Epithelial cell of esophagus (primary cell): ENCODE measurements around the gene PDZD4.

ENCODE experiments used
- DNase-seq: peaks from one replicate; pipeline ENCODE4 v3.0.0; 2010; ENCODE audit warnings: low read depth
- H3K4me3 ChIP-seq: 2 replicates; pipeline ENCODE4 v1.5.1; 2011; ENCODE audit warnings: mild to moderate bottlenecking, low read length, control low read depth
- TF ChIP-seq, protein P1 (sequence below): IDR thresholded peaks from 2 replicates; pipeline ENCODE4 v1.5.1; 2011; ENCODE audit warnings: low read depth, mild to moderate bottlenecking, low read length, control low read depth, inconsistent platforms; ENCODE audit not compliant: insufficient read depth; ENCODE audit errors: missing control alignments

PDZD4 gene

DNA sequence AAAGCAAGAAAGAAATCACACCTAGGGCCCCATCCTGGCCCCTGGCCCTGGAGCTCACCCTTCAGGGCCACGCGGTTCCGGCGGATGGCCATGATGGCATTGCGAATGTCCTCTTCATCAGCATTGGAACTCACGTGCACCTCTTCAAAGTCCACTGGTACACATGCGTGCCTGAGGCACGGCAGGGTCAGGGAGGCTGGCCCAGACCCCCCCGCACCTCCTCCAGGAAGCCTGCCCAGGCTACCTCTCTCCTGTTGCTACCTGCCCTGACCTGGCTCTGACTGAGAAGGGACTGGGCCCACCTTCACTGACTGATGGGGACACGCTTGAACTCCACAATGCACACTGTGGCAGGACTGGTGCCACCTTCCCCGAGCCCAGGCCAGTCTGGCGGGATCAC is 40.7 kb downstream of the PDZD4 start:
- no peak for DNase-seq
- TF ChIP-seq, protein P1, sequence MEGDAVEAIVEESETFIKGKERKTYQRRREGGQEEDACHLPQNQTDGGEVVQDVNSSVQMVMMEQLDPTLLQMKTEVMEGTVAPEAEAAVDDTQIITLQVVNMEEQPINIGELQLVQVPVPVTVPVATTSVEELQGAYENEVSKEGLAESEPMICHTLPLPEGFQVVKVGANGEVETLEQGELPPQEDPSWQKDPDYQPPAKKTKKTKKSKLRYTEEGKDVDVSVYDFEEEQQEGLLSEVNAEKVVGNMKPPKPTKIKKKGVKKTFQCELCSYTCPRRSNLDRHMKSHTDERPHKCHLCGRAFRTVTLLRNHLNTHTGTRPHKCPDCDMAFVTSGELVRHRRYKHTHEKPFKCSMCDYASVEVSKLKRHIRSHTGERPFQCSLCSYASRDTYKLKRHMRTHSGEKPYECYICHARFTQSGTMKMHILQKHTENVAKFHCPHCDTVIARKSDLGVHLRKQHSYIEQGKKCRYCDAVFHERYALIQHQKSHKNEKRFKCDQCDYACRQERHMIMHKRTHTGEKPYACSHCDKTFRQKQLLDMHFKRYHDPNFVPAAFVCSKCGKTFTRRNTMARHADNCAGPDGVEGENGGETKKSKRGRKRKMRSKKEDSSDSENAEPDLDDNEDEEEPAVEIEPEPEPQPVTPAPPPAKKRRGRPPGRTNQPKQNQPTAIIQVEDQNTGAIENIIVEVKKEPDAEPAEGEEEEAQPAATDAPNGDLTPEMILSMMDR = no peak
- no peak overlapping the region for H3K4me3 ChIP-seq

DNA sequence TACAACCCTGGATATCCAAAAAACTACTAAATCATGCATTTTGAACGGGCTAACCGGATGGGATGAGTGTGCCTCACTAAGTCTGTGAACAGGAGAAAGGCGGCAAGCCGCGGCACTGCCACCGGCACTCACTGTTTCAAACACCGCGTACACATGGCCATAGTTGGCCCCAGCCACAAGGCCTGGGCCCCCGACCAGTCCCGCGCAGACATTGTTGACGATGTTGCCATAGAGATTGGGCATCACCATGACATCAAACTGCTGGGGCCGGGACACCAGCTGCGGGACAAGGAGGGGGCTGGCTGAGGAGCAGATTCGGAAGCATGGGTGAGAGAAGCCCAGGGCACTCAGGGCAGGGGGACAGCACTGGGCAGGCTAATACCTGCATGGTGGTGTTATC is 43.7 kb downstream of the PDZD4 start:
- TF ChIP-seq, protein P1 = no peak
- DNase-seq = no peak
- no peak overlapping the region for H3K4me3 ChIP-seq

DNA sequence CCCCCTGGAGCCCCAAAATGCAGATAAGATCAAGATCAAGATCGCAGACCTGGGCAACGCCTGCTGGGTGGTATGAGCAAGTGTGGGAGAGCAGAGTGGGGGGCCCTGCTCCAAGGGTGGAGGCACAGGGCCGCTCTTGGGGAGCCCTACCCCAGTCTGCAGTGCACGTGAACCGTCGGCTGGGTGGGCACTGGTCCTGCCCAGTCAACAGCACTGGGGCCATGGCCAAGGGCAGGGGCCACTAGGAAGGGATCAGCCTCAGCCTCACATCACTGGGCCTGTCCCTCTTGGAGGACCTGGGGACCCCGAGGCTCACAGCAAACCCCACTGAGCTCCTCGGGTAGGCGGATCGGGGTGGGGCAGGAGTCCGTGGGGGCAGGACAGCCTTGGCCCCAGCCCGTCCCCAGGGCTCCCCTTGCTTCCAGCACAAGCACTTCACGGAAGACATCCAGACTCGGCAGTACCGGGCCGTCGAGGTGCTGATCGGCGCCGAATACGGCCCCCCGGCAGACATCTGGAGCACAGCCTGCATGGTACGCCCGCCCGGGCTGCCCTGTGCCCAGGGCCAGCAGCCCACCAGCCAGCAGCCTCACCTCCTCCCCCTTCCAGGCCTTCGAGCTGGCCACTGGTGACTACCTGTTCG is 45.9 kb downstream of the PDZD4 start:
- H3K4me3 ChIP-seq = no peak overlapping the region
- TF ChIP-seq, protein P1 = no peak
- DNase-seq = no peak

DNA sequence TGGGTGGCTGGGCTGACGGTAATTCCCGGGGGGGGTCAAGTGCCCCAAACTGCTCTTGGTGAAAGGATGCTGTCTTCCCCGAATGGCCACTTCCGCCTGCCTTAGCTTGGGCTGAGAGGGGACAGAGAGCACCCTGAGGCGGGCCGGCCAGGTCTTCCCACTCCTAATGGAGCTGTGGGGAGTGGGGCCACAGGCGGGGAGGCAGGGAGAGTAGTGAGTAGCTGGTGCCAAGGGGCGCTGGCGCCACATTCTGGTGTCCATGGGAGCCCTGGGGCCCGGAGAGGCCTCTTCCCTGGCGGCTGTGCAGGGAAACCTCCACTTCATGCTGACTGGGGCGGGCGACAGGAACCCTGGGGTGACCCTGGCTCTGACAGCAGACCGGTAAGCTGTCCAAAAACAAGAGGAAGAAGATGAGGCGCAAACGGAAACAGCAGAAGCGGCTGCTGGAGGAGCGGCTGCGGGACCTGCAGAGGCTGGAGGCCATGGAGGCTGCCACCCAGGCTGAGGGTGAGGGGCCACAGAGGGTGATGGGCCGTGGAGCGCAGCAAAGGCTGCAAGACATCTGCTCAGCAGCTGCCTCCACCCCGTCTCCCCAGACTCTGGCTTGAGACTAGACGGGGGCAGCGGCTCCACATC is 46.8 kb downstream of the PDZD4 start:
- DNase-seq = no peak
- H3K4me3 ChIP-seq = no peak overlapping the region
- TF ChIP-seq, protein P1 = no peak

DNA sequence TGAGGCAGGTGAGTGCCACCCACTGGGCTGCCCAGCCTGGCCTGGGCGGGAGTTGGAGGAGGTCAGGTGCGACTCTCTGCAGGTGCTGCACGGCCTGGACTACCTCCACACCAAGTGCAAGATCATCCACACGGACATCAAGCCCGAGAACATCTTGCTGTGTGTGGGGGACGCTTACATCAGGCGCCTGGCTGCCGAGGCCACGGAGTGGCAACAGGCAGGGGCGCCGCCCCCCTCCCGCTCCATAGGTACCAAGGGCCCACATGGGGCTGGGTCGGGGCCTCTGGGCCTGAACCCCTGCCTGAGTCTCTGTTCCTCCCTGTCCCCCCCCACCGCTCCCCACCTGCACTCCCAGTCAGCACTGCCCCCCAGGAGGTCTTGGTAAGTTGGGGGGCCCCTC is 47.5 kb downstream of the PDZD4 start:
- TF ChIP-seq, protein P1 = no peak
- DNase-seq = no peak
- no peak overlapping the region for H3K4me3 ChIP-seq

DNA sequence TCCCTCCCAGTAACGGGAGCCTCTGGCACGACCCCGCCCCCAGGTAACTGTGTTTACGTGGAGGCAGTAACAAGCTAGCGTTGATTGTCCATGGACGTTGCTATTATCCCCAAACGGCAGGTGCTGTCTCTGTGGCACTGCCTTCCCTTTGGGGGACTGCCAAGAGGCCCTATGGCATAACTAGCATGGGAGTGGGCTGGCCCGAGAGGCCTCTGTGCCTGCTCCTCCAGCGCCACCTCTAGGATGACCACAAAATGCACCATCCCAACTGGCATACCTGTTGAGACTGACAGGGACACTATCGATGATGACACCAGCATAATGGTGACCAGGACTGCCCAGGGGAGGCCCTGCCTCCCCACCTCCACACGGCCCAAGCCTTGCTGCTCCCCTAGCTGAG is 48.0 kb downstream of the PDZD4 start:
- TF ChIP-seq, protein P1 = peak; percentile 17
- no peak for DNase-seq
- no peak overlapping the region for H3K4me3 ChIP-seq
